Measurements from ENCODE around the gene RNF220.
"Not testable (repeated sequence)": the region's sequence is repeated elsewhere in the genome, so short reads cannot be mapped to it uniquely, and the experiment has no call there.

RNF220 gene

DNA sequence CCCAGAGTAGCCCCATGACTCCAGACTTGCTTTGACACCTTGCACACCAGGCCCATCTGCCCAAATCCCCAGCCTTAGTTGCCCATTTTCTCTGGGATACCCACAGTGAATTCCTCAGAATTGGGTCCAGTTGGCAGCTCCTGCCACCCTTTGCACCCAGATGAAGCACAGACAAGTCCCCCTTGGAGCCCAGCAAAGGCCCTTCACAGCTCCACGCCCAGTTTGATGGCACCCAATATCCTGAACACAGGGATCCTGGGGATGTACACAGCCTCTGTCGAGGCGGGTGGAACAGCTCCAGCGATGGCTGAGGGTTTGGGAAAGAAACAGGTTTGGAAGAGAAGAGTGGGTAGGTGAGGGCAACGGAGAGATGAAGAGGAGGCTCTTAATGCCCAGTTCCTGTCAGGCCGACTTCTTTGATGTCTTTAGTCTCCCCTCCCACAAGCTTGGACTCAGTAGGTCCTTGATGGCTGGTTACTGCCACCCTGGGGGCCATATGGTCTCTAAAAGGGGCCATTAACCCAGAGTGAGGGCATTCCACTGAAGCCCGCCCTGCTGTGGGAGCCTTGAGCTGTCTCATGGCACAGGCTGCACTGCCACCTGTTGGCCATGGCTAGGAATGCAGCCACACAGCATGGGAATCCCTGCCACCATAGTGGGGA lies 247.5 kb downstream of the RNF220 start:
- DNase-seq (ENCODE audit: low read depth in 2 of 2): no peak

DNA sequence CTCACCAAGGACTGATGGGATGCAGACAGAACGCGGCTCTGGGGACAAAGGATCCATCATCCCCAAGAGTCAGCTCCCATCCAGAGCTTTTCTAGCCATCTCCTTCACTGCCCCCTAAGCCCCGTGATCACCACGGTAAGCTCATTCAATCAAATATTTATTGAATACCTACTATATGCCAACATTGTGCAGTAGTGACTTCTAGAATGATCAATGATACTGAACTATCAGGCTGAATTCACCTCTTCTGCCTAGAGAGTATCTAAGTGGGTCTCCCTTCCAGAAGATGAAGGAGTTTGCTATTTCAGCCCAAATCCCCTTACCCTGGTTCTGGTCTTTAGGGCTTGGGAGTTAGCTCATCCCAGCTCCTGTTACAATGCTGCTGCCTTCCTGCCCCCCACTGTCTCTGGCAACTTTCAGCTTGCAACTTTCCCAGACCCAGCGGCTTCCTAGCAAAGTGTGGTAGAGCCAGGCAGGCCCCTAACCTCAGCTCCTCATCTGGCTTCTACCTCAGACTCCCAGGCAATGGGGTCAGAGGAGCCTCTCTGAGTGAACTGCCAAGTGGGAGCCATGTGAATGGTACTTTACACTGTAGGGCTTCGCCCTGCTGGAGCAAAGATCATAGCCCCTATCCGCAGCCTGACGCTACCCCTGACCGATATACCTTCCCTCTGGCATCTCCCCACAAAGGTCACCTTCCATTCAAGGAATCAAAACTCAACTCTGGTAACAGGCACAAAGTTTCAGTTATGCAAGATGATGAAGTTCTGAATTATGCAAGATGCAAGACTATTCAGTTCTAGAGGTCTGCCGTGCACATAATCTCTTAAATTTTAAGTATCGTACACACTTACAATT lies 248.3 kb downstream of the RNF220 start:
- no peak for DNase-seq (ENCODE audit: low read depth in 2 of 2)

DNA sequence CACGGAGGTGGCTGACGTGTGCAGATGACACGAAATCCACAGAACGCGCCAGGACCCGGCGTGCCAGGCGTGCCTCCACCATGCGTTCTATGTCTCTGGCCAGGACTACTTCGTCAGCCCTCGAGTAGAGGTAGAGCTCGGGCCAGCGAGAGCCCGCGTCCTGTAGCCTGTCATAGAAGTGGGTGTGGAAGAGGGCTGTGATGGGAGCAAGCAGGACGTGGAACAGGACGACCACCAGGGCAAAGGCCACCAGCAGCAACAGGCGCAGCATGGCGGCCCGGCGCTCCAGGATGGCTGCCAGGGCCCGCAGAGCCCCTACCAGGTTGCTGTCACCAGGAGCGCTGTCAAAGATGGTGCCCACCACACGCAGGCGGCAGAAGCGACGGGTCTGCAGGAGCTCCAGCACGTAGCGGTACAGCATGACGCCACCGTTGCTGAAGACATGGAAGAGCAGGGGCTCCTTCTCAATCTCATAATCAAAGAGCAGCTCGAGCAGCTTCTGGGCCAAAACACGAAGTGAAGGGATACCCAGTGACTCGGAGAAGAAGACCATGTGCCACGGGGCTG lies 249.6 kb downstream of the RNF220 start:
- no peak for DNase-seq (ENCODE audit: low read depth in 2 of 2)

DNA sequence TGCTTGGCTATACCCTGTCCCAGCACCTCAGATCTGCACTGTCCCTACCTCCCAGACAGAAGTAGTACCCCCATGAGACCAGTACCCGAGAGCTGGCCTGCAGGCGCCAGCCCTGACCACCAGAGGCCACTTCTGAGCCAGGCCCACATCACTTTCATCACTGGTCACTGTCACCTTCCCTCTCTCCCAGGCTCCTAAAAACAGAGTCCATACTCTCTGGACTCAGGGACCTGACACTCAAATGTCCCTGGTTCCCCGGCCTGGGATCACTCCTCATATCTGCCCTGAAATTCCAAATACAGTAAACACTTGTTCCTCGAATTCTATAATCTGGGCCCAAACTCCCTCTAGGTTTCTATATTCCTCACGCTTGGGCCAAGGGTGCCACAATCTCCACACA lies 250.6 kb downstream of the RNF220 start:
- no peak for DNase-seq (ENCODE audit: low read depth in 2 of 2)

DNA sequence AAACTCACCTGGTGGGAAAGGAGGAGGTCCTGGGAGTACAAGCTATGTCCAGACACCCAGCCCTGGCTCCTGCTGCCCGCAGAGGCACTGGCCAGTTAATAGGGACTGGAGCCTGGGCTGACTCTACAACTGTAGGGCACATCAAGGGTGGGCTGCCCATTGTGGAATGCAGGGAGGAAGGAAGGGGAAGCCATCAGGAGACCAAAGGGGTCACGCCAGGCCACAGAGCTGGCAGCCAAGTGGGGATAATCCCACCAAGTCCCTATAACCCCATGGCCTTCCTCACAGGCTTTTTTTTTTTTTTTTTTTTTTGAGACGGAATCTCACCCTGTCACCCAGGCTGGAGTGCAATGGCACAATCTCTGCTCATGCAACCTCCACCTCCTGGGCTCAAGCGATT lies 254.5 kb downstream of the RNF220 start:
- DNase-seq (ENCODE audit: low read depth in 2 of 2): no peak

DNA sequence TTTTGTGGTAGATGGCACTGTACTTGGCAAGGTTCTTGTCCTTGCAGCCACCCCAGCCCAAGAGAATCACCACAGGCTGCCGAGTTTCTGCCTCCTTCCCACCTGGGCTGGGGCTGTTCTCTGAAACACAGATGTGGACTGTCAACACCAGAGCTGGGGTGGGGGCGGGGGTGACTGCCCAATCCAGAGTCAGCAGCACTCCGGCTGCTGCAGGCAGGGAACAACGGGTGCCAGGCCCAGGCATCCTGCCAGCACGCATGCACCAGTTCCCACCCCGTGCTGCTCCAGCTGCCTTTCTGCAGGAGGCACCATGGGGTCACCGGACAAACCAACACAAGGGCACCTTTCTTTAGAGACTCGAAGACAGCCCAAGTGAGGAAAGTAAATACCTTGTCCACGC lies 255.1 kb downstream of the RNF220 start:
- DNase-seq (ENCODE audit: low read depth in 2 of 2): no peak

DNA sequence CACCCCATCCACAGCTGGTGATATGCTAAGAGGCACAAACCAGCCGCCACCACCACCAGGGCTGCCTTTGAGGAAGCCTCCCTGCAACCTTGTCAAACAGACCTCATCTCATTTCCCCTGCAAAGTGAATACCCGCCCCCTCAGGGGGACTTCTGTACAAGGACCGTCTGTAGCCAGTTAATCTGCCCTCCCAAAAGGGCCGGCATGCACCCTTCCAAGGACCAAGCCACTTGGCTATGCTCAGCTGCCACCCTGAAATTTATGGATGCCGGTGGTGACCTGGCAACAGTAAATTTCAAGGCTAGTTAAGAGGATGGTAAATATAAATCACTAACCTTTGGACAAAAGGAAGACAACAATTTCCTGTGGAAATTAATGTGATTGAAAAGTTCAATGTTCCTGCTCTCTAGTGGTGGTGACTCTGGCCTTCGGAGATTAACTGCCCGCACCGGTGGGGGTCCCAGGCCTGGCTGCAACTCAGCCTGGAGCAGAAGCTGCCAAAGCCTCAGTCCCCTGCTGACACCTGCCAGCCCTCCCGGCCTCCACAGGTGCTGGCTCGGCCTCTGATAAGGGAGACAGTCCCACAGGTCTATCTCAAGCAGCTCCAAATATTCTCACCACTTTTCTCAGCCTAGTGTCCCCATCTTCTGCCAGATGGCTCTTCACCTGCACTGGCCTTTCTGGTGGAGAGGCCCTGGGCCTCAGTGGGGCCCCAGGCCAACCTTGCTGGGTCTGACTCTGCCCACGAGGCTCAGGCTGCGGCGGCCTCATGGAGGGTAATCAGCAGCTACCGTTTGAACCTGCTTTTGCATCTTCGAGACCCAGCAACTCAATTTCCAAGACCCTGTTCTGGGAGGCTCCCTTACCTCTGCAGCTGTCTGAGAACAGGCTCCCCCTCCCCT lies 257.0 kb downstream of the RNF220 start:
- DNase-seq (ENCODE audit: low read depth in 2 of 2): no peak

DNA sequence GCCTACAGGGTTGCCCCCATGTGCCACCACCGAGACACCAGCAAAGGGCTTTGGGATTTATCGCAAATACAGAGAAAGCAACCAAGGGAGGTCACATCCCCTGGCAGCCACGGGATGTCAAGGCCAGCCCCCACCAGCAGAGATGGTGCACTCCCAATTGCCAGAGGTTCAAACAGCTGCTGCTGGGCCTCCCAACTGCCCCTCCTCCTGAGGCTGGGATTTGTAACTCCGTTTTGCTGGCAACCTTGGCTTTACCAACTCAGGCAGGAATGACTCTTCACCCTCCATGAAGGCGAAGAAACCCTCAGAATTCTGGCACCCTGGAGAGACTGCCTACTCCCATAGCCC lies 257.6 kb downstream of the RNF220 start:
- no peak for DNase-seq (ENCODE audit: low read depth in 2 of 2)

DNA sequence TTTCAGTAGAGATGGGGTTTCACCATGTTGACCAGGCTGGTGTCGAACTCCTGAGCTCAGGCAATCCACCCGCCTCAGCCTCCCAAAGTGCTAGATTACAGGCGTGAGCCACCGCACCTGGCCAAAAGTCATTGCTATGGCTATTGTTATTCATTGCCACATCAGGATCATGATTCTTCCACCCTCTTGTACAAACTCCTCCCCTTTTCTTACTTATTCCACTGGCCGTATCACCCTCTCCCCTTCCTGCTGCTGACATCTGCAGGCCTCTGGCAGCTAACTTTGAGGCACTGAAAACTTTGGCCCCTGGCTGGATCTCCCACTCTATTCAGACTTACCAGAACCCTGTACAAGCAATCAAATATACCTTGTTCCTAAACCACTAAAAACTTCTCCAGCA lies 258.4 kb downstream of the RNF220 start:
- DNase-seq (ENCODE audit: low read depth in 2 of 2): no peak

DNA sequence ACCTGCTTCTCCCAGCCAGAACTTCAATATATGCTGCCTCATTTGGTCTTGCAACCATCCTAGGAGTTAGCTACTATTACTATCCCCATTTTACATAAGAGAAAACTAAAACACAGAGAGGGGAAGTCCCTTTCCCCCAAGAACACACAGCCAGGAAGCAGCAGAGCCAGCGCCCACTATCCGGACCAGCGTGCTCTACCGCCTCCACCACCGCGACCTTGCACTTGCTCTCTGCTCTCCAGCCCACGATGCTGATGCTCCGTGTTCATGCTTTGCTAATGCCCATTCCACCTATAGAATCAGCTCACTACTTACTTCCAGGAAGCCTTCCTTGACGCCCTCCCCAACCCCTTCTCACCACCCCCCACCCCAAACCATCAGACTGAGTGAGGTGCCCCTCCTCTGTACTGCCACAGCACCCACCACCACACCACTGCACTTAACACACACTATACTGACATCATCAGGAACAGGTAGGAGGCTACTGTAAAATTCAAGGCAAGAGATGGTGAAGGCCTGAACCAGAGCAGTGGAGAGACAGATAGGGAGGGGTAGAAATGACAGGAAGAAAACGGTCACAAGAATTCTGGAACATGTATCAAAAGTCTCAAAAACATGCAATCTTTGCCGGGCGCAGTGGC lies 259.8 kb downstream of the RNF220 start:
- no peak for DNase-seq (ENCODE audit: low read depth in 2 of 2)

DNA sequence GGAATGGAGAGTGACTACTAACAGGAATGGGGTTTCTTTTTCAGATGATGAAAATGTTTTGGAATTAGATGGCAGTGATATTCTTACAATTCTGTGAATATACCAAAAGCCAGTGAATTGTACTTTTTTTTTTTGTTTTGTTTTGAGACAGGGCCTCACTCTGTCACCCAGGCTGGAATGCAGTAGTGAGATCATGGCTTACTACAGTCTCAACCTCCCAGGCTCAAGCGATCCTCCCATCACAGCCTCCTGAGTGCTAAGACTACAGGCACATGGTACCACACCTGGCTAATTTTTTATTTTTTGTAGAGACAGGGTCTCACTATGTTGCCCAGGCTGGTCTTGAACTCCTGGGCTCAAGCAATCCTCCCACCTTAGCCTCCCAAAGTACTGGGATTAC lies 261.7 kb downstream of the RNF220 start:
- DNase-seq (ENCODE audit: low read depth in 2 of 2): not testable (repeated sequence)

DNA sequence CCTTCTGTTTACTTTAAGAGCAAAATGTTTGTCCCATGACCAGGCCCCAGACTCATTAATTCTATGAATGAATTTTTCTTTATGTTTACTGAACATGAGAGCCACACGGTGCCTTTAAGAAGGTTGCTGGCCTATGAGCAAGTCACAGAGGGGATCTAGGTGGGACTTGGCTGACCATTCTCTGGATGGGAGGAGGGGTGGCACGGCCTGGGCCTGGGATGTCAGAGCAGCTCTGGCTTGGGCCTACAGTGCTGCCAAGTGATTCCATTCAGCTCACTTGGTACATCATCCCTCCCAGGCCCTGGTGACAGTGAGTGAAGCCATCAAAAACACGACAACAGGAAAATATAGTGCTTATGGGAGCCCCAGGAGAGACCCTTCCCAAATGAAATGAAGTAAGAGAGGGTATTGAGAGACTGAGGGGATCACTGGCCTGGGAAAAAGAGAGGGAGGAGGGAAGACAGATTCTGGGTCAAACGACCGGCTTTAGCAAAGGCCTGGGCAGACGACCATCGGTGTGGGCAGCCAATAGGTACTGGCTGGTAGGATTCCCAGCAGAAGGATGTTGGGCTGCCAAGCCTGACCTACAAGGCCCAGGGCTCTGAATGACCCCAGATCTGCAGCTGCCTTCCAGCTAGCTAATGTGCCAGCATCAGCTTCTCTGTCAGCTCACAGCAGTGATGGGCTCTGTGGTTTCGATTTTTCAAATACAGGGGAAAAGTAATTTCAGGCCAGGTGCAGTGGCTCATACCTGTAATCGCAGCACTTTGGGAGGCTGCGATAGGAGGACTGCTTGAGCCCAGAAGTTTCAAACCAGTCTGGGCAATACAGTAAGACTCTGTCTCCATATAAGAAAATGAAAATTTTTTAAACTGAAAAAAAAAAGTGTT lies 265.9 kb downstream of the RNF220 start:
- no peak for DNase-seq (ENCODE audit: low read depth in 2 of 2)

DNA sequence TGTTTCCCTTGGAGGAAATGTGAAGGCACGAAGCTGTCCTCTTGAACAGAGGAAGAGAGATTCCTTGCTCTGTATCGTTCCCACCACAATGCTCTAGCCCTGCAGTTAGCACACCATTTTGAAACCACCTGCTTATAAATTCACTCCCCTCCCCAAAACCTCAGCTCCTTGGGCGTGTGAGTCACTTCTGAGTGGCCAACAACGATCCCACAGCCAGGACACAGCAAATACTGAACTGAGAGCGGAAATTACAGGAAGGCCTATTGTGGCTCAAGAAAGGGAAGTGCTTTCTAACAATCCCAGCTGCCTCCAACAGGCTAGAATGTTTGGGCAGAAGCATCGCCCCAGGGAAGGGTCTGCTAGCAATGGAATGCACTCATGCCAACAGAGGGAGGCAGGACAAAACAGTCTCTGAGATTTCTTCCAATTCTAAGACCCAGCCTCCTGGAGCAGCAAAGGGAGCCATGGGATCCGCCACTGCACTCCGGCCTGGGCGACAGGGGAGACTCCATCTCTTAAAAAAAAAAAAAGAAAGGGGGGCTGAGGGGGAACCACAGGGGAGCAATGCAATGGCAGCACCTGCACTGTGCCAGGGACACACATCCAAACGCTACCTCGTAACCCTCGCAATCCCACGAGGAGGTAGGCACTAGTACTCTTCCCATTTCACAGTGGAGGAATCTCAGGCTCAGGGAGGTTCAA lies 267.4 kb downstream of the RNF220 start:
- no peak for DNase-seq (ENCODE audit: low read depth in 2 of 2)

DNA sequence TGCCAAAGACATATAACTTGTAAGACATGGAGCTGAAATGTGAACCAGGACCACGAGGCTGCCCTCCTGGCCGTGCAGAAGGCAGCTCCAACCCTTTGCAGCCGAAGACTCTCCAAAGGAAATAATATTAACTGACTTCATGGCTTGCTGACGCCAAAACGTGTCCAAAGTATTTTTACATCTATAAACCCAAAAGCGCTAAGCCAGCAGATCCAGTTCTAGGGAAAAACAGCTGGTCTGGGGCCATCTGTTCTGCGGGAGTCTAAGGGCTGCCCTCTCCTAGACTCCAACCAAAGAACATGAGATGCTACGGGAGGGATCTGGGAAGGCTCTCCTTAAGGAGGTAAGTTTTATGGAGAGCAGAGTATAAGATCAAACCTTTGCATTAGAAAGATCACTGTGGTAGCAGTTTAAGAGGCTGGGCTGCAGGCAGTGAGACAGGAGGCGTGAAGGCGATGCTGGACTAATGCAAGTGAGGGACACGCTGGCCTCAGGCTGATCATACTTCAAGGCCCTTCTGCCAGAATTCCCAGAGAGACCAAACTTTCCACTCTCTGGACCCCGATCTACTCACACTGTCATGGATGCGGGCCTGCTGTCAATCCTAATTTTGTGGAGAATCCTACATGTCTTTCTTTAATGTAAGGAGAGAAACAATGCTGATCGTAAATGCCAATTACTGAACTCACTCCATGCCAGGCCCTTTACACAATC lies 268.1 kb downstream of the RNF220 start:
- DNase-seq (ENCODE audit: low read depth in 2 of 2): no peak

DNA sequence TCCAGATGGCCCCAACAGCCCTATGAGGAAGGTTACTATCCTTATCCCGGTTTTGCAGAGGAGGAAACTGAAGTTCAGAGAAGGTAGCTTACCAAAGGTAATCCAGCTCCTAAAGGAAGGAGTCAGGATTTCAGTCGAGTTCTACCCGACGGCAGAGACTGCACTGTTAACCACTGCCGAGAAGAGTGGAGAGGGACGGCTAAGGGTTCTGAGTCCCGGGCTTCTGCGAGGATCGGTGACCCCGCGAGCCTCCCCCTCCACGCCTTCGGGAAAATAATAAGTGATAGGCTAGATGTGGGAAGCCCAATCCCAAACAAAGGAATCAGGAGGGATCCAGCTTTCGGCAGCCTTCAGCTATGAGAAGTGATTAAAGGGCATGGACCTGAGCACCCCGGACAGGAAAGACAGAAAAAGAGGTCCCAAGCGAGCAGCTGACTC lies 268.6 kb downstream of the RNF220 start:
- DNase-seq (ENCODE audit: low read depth in 2 of 2): no peak

DNA sequence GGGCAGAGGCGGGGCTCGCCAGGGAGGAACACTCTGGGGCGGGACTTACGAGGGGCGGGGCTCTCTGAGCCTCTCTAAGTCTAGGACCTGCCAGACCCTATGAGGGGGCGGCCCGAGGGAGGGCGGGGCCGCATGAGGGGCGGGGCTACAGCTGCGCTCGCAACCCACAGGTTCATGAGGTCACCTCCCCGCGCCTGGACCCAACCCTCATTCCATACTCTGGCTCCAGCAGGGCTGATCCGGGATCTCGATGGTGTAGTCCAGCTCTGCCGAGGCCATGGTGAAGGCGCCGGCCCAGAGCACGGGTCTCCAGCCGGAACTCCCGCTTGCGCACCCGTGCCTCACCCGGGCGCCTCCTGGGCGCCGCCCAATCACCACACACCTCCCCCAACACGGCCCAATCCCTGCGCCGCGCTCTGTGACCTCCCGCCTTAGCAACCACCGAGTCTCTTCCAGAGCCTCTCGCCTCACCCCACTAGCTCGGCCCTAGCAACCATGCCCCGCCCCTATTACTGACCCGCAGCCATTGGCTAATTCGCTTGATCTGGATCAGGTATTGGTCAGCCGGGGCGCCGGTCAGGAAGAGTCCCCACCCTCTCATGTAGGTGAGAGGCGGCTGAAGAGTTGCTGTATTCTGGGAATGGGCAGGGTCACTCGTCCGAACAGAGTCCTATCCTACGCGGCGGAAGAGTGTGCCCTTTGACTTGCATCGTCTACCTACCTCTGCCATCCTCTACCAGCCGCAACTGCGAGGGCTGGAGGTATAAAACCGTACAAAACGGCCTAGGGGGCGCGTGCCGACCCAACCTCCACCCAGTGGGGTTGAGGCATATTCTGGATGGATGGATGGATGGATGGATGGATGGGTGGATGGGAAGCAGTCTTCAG lies 269.3 kb downstream of the RNF220 start, which contains the start of the genes ARMH1 and TMEM53:
Gene ARMH1 (plus strand): TSS at position 602 of the 888 bp plus-strand sequence. CDS start 14,984 bp downstream, outside the sequence.
Gene TMEM53 (minus strand): TSS at position 369 of the 888 bp plus-strand sequence. CDS start 90 bp downstream, at position 279.
- DNase-seq (ENCODE audit: low read depth in 2 of 2): peak; percentile 97 to 98

DNA sequence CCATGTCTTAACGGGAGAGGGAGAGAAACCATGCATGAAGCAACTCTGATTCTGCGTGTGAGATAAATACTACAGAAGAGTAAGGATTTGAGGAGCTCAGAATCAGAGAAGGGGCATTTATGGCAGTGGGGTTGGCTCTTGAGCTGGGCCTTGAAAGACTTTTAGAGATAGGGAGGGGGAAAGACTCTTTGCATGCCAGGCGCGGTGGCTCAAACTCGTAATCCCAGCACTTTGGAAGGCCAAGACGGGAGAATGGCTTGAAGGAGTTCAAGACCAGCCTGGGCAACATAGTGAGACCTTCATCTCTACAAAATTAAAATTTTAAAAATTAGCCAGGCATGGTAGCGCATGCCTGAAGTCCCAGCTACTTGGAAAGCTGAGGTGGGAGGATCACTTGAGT lies 270.1 kb downstream of the RNF220 start:
- DNase-seq (ENCODE audit: low read depth in 2 of 2): no peak
